22Rv1 (cell line): Measurements from ENCODE around the gene FAAP20.

Experiments used
- H3K27ac ChIP-seq: fragments of 450-650 bp; 2 replicates; pipeline ENCODE4 v1.5.1; 2017
- CTCF ChIP-seq: fragments of 450-650 bp; IDR thresholded peaks from 2 replicates; pipeline ENCODE4 v1.5.1; 2017; ENCODE audit warnings: mild to moderate bottlenecking
- ZFX ChIP-seq: fragments of 450-650 bp; IDR thresholded peaks from 2 replicates; pipeline ENCODE4 v1.6.1; 2017; ENCODE audit warnings: antibody characterized with exemption, borderline replicate concordance

Gene FAAP20

DNA sequence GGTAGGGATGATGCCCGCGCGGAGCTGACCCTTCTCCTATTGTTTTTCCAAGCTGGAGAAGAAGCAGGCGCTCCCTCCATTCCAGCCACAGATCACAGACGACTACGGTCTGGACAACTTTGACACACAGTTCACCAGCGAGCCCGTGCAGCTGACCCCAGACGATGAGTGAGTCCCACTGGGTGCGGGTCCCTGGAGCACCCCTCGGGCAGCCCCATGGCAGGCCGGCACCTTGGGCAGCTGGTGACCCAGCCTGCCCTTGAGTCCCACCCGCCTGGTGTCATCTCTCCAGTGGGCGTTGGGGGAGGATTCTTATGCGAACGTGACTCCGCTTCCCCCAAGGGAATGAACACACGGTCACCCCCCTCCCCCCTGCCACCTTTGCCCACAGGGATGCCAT is 10.0 kb downstream of the FAAP20 start:
- TF ChIP-seq CTCF (no peak), ZFX (no peak)
- no peak overlapping the region for H3K27ac ChIP-seq

GRCh38 chr1:2183937-2184334 is 10.6 kb downstream of the FAAP20 start:
- TF ChIP-seq ZFX (no peak), CTCF (no peak)
- no peak overlapping the region for H3K27ac ChIP-seq

DNA sequence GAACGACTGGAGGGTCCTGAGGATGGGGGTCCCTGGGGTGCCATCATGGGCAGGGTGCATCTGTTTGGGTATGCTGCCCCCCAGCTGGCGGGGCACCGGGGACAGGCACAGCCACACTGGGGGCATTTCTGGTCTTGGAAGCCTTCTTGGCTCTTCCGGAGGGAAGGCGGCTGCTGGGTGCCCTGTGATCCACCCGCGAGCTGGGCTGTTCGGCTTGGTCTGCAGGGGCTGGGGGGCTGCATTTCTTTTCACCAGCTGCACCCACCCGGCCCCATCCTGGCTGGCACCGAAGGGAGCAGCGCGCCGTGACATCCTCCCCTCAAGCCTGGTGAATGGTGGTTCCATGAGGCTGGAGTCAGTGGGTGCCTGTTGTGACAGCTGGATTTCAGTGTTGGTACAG is 12.2 kb downstream of the FAAP20 start:
- H3K27ac ChIP-seq = no peak overlapping the region
- no peak for TF ChIP-seq CTCF
- no peak for TF ChIP-seq ZFX

GRCh38 chr1:2181752-2182151 is 12.8 kb downstream of the FAAP20 start:
- no peak for TF ChIP-seq CTCF
- no peak for TF ChIP-seq ZFX
- no peak overlapping the region for H3K27ac ChIP-seq

DNA sequence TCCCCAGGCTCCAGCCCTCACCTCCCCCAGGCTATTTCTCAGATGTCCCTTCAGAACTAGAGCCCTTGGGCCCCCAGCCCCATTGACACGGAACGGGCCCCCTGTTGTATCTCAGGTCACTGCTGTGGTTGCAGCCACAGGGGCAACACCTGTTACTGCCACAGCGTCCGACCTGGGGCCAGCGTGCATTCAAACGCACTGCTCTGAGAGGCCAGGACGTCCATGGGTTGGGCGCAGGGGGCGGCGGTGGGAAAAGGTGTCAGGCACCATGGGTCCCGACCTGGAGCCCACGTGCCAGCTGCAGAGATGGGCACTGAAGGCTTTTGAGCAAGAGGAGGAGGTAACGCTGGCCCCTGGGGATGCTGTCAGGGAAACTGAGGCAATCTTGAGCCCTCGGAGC is 13.3 kb downstream of the FAAP20 start:
- H3K27ac ChIP-seq = no peak overlapping the region
- TF ChIP-seq CTCF (no peak), ZFX (no peak)

- no peak overlapping the region for H3K27ac ChIP-seq
- no peak for TF ChIP-seq CTCF
- no peak for TF ChIP-seq ZFX
Measured at GRCh38 chr1:2180297-2181245, 14.0 kb downstream of the FAAP20 start.

GRCh38 chr1:2179283-2180013 is 15.1 kb downstream of the FAAP20 start:
- H3K27ac ChIP-seq = no peak overlapping the region
- TF ChIP-seq CTCF = no peak
- TF ChIP-seq ZFX = no peak
